ENCODE data around the gene ANAPC4. TPM values are rescaled to one million over a fixed set of nuclear protein-coding genes. Genes with fewer than 3 reads are reported as not detected.

Gene ANAPC4
- total RNA-seq, 1 donor from 2014 or later = 19.2 TPM

DNA sequence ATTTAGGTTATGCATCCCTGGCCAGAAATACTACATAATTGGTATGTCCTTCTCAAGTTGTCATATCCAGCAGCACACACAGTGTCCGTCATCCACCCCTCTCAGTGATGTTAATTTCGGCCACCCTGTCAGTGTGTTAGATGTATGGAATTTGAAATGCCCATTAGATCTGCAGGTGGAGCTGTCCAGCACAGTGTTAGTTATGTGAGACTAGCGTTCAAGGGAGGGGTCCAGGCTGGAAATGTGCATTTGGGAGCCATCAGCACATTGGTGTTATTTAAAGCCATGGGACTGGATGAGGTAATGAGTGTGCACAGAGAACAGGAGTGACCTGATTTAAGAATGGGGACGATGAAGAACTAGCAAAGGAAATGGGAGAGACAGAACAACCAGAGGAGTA is 22.4 kb downstream of the ANAPC4 start:
- H3K4me3 Mint-ChIP-seq (ENCODE audit: unreplicated experiment) = no peak overlapping the region
- Histone ChIP-seq H3K9ac (ENCODE audit: low read length) (no peak overlapping the region), H3K4me3 (ENCODE audit: insufficient read depth, low read depth, low read length) (no peak overlapping the region), H3K4me1 (ENCODE audit: insufficient read depth, low read length) (peaks cover 13% of the 10 kb centered on the region), H3K4me2 (ENCODE audit: low read length) (no peak overlapping the region), H3K36me3 (ENCODE audit: insufficient read depth, low read length) (peaks cover 21% of the 10 kb centered on the region), H3K27me3 (ENCODE audit: insufficient read depth, low read length) (no peaks in the 10 kb centered on the region), H3K27ac (ENCODE audit: low read depth, low read length) (no peak overlapping the region), H3K79me2 (ENCODE audit: insufficient read depth, low read length) (no peaks in the 10 kb centered on the region), H2AFZ (ENCODE audit: low read depth, low read length) (no peak overlapping the region), H4K20me1 (ENCODE audit: insufficient read depth, low read length) (no peaks in the 10 kb centered on the region), H3K9me3 (ENCODE audit: insufficient read depth, low read depth, low read length) (no peaks in the 10 kb centered on the region)
- H3K27ac Mint-ChIP-seq (ENCODE audit: unreplicated experiment) = no peak overlapping the region
- FAIRE-seq (no peak), DNase-seq (ENCODE audit: low read depth) (no peak)
- peaks cover 5% of the 10 kb centered on the region for H3K4me1 Mint-ChIP-seq (ENCODE audit: low read depth, unreplicated experiment)
- H3K36me3 Mint-ChIP-seq (ENCODE audit: low read depth, unreplicated experiment) = peaks cover 38% of the 10 kb centered on the region
- H3K27me3 Mint-ChIP-seq (ENCODE audit: low read depth, unreplicated experiment) = no peaks in the 10 kb centered on the region
- H3K9me3 Mint-ChIP-seq (ENCODE audit: unreplicated experiment) = peaks cover 9% of the 10 kb centered on the region
- TF ChIP-seq EZH2 (IDR thresholded peaks at IDR 0.05; ENCODE audit: insufficient read depth, low read length) (no peak), CTCF (IDR thresholded peaks at IDR 0.05; ENCODE audit: insufficient read depth, low read depth, low read length) (no peak)

DNA sequence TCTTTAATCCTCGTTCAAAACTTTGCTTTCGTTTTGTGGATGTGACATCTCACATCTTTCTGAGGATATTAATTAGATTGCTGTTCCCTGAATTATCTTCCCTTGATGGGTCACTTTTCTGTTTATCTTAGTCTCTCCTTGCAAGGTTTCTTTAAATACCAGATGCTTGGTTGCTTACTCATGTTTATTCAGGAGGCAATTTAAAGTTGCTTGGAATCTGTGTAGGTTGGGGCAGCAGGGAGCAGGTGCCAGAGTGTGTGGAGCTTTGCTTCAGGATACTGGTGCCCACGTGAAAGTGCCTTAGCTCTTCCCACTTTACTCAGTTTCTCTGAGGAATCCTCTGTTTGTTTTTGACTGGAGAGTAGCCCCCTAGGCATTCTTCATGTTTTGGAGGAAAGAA is 24.0 kb downstream of the ANAPC4 start:
- Histone ChIP-seq H3K36me3 (ENCODE audit: insufficient read depth, low read length) (peaks cover 17% of the 10 kb centered on the region), H3K9me3 (ENCODE audit: insufficient read depth, low read depth, low read length) (no peaks in the 10 kb centered on the region), H3K4me1 (ENCODE audit: insufficient read depth, low read length) (peaks cover 13% of the 10 kb centered on the region), H3K4me2 (ENCODE audit: low read length) (peak overlapping the region; percentile 34), H3K79me2 (ENCODE audit: insufficient read depth, low read length) (no peaks in the 10 kb centered on the region), H3K9ac (ENCODE audit: low read length) (no peak overlapping the region), H3K4me3 (ENCODE audit: insufficient read depth, low read depth, low read length) (no peak overlapping the region), H4K20me1 (ENCODE audit: insufficient read depth, low read length) (no peaks in the 10 kb centered on the region), H3K27me3 (ENCODE audit: insufficient read depth, low read length) (no peaks in the 10 kb centered on the region), H3K27ac (ENCODE audit: low read depth, low read length) (no peak overlapping the region), H2AFZ (ENCODE audit: low read depth, low read length) (no peak overlapping the region)
- FAIRE-seq (peak; percentile 39), DNase-seq (ENCODE audit: low read depth) (peak; percentile 60)
- peaks cover 5% of the 10 kb centered on the region for H3K4me1 Mint-ChIP-seq (ENCODE audit: low read depth, unreplicated experiment)
- no peak overlapping the region for H3K27ac Mint-ChIP-seq (ENCODE audit: unreplicated experiment)
- H3K36me3 Mint-ChIP-seq (ENCODE audit: low read depth, unreplicated experiment) = peaks cover 27% of the 10 kb centered on the region
- TF ChIP-seq EZH2 (IDR thresholded peaks at IDR 0.05; ENCODE audit: insufficient read depth, low read length) = no peak
- no peak for TF ChIP-seq CTCF (IDR thresholded peaks at IDR 0.05; ENCODE audit: insufficient read depth, low read depth, low read length)
- no peaks in the 10 kb centered on the region for H3K27me3 Mint-ChIP-seq (ENCODE audit: low read depth, unreplicated experiment)
- no peak overlapping the region for H3K4me3 Mint-ChIP-seq (ENCODE audit: unreplicated experiment)
- peaks cover 9% of the 10 kb centered on the region for H3K9me3 Mint-ChIP-seq (ENCODE audit: unreplicated experiment)

DNA sequence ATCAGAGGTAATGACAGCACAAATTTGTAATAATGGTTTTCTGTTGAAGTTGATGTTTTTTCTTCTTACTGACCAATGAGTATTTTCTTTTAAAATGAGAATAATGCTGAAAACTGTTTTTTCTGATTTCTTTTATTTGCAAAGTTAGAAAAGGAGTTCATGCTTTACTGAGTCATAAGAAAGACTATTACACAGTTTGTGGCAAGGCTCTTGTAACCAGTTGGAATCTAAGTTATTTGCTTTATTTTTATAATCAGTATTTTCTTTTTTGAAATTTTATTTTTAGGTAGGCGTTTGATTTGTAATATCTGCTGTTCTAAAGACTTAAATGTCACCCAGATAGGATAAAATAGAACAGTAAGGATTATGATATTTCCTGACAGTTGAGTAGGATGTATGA is 25.5 kb downstream of the ANAPC4 start:
- Histone ChIP-seq H3K4me2 (ENCODE audit: low read length) (peak overlapping the region; percentile 6), H2AFZ (ENCODE audit: low read depth, low read length) (no peak overlapping the region), H3K9ac (ENCODE audit: low read length) (no peak overlapping the region), H3K4me1 (ENCODE audit: insufficient read depth, low read length) (peaks cover 13% of the 10 kb centered on the region), H3K36me3 (ENCODE audit: insufficient read depth, low read length) (peaks cover 4% of the 10 kb centered on the region), H3K4me3 (ENCODE audit: insufficient read depth, low read depth, low read length) (no peak overlapping the region), H3K27ac (ENCODE audit: low read depth, low read length) (no peak overlapping the region), H4K20me1 (ENCODE audit: insufficient read depth, low read length) (no peaks in the 10 kb centered on the region), H3K79me2 (ENCODE audit: insufficient read depth, low read length) (no peaks in the 10 kb centered on the region), H3K9me3 (ENCODE audit: insufficient read depth, low read depth, low read length) (no peaks in the 10 kb centered on the region), H3K27me3 (ENCODE audit: insufficient read depth, low read length) (no peaks in the 10 kb centered on the region)
- TF ChIP-seq CTCF (IDR thresholded peaks at IDR 0.05; ENCODE audit: insufficient read depth, low read depth, low read length) (no peak), EZH2 (IDR thresholded peaks at IDR 0.05; ENCODE audit: insufficient read depth, low read length) (no peak)
- FAIRE-seq = no peak
- Mint-ChIP-seq H3K27ac (ENCODE audit: unreplicated experiment) (no peak overlapping the region), H3K27me3 (ENCODE audit: low read depth, unreplicated experiment) (no peaks in the 10 kb centered on the region), H3K36me3 (ENCODE audit: low read depth, unreplicated experiment) (peaks cover 13% of the 10 kb centered on the region), H3K9me3 (ENCODE audit: unreplicated experiment) (peaks cover 2% of the 10 kb centered on the region), H3K4me3 (ENCODE audit: unreplicated experiment) (no peak overlapping the region), H3K4me1 (ENCODE audit: low read depth, unreplicated experiment) (peaks cover 5% of the 10 kb centered on the region)
- peak; percentile 42 for DNase-seq (ENCODE audit: low read depth)
